Endothelial cell of umbilical vein (primary cell): ENCODE measurements around the gene MOGAT3. TPM values are rescaled to one million over a fixed set of nuclear protein-coding genes. Genes with fewer than 3 reads are reported as not detected.

ENCODE experiments used
- BruUV-seq: library from RNA; stranded (reverse); fragments of 400-500 nt; replicated peaks from 2 replicates; lab custom pipeline; 2021; lab: Mats Ljungman, UMichigan
- CTCF ChIA-PET: fragments of 300-600, 350-600 bp; sonication (Branson Sonifier 250); formaldehyde crosslinking; loops from one replicate; lab custom pipeline; 2021; ENCODE audit warnings: antibody characterized with exemption, inconsistent platforms; lab: Charles Lee
- POLR2A ChIA-PET: fragments of 300-600, 350-600 bp; sonication (Branson Sonifier 250); formaldehyde crosslinking; loops from one replicate; lab custom pipeline; 2021; ENCODE audit warnings: antibody characterized with exemption, inconsistent platforms; lab: Charles Lee
- DNase-seq: peaks from one replicate; pipeline ENCODE4 v3.0.0-alpha.2; 2011; ENCODE audit warnings: low read depth, low spot score
- FAIRE-seq: peaks from 2 replicates; lab custom pipeline; 2011; peaks lifted over from hg19 to GRCh38; lab: Jason Lieb, UNC
- H2AFZ ChIP-seq: 2 replicates; pipeline ENCODE4 v1.6.0; 2012; ENCODE audit warnings: low read depth, low read length, control low read depth, inconsistent platforms
- H3K27ac ChIP-seq: 2 replicates; pipeline ENCODE4 v1.5.1; 2011; ENCODE audit warnings: low read depth, mild to moderate bottlenecking, control low read depth, low read length, moderate library complexity; ENCODE audit not compliant: insufficient read depth
- H3K27me3 ChIP-seq, 2 experiments: 2 replicates each; pipeline versions ENCODE4 v1.6.0 to v1.6.1; 2011; ENCODE audit warnings: low read length in 2 of 2, mixed read lengths in 1 of 2; ENCODE audit not compliant: control insufficient read depth in 2 of 2, insufficient read depth in 2 of 2
- H3K36me3 ChIP-seq, 2 experiments: 2 replicates in 1 of 2; 3 replicates in 1 of 2; pipeline ENCODE4 v1.5.1; 2011; ENCODE audit warnings: low read length in 2 of 2, mild to moderate bottlenecking in 1 of 2, moderate library complexity in 1 of 2; ENCODE audit not compliant: control insufficient read depth in 2 of 2, insufficient read depth in 2 of 2; ENCODE audit errors: extremely low read depth in 1 of 2
- H3K4me1 ChIP-seq: 3 replicates; pipeline ENCODE4 v1.5.1; 2011; ENCODE audit warnings: mild to moderate bottlenecking, low read length; ENCODE audit not compliant: control insufficient read depth, insufficient read depth; ENCODE audit errors: extremely low read depth
- H3K4me2 ChIP-seq: 2 replicates; pipeline ENCODE4 v1.6.1; 2011; ENCODE audit warnings: low read length, control low read depth, mixed read lengths; ENCODE audit not compliant: insufficient read depth
- H3K4me3 ChIP-seq, 3 experiments: fragments of 200-600 bp in 1 of 3; sonication (generic), shearing (Covaris generic) in 1 of 3; replicated peaks in 1 of 3; 2 replicates each; pipeline ENCODE4 v1.5.1; 2011 to 2016; ENCODE audit warnings: control low read depth in 3 of 3, low read length in 3 of 3, mild to moderate bottlenecking in 2 of 3, inconsistent platforms in 1 of 3, low read depth in 1 of 3, moderate library complexity in 1 of 3; ENCODE audit not compliant: insufficient read depth in 1 of 3
- H3K79me2 ChIP-seq: 2 replicates; pipeline ENCODE4 v1.6.0; 2012; ENCODE audit warnings: low read length, inconsistent platforms; ENCODE audit not compliant: control insufficient read depth, insufficient read depth
- H3K9ac ChIP-seq: replicated peaks from 2 replicates; pipeline ENCODE3; 2011; ENCODE audit warnings: low read length, control low read depth; ENCODE audit not compliant: insufficient read depth; ENCODE audit errors: extremely low read depth
- H3K9me1 ChIP-seq: replicated peaks from 3 replicates; pipeline ENCODE4 v1.6.0; 2011; ENCODE audit warnings: mild to moderate bottlenecking, low read length; ENCODE audit not compliant: control insufficient read depth, insufficient read depth; ENCODE audit errors: extremely low read depth
- H3K9me3 ChIP-seq: replicated peaks from 2 replicates; pipeline ENCODE4 v1.5.1; 2012; ENCODE audit warnings: low read length, inconsistent platforms; ENCODE audit not compliant: control insufficient read depth, insufficient read depth
- H4K20me1 ChIP-seq: replicated peaks from 2 replicates; pipeline ENCODE3; 2011; ENCODE audit warnings: mild to moderate bottlenecking, low read length; ENCODE audit not compliant: control insufficient read depth, insufficient read depth; ENCODE audit errors: extremely low read depth
- EZH2 ChIP-seq: IDR thresholded peaks from 2 replicates; pipeline ENCODE4 v1.6.1; 2012; ENCODE audit warnings: borderline replicate concordance, low read depth, mild to moderate bottlenecking, moderate library complexity, low read length, inconsistent platforms; ENCODE audit not compliant: severe bottlenecking
- FOS ChIP-seq: IDR thresholded peaks from 2 replicates; pipeline ENCODE4 v1.6.1; 2011; ENCODE audit warnings: mild to moderate bottlenecking, low read length, moderate library complexity, borderline replicate concordance; ENCODE audit not compliant: insufficient read depth
- GATA2 ChIP-seq: IDR thresholded peaks from 2 replicates; pipeline ENCODE4 v1.7.0; 2011; ENCODE audit warnings: low read depth, mild to moderate bottlenecking, moderate library complexity, mixed read lengths, low read length; ENCODE audit not compliant: insufficient read length, insufficient read depth
- JUN ChIP-seq: IDR thresholded peaks from 2 replicates; pipeline ENCODE4 v1.6.1; 2011; ENCODE audit warnings: borderline replicate concordance, low read depth; ENCODE audit not compliant: insufficient read length, insufficient read depth
- MYC ChIP-seq: IDR thresholded peaks from one replicate; pipeline ENCODE4 v1.6.1; 2011; ENCODE audit warnings: mild to moderate bottlenecking, low read depth, low read length
- POLR2A ChIP-seq: IDR thresholded peaks from 2 replicates; pipeline ENCODE4 v1.6.1; 2012; ENCODE audit warnings: low read depth, mild to moderate bottlenecking, control low read depth, low read length
- POLR2AphosphoS5 ChIP-seq: IDR thresholded peaks from 2 replicates; pipeline ENCODE4 v1.6.1; 2012; ENCODE audit warnings: low read depth, mild to moderate bottlenecking, control low read depth, low read length, moderate library complexity; ENCODE audit not compliant: insufficient read depth
- dilution Hi-C: fragments of 300-500 bp; cut with MboI; formaldehyde crosslinking; loops from one replicate; pipeline ENCODE4 v1.15.0; 2019; ENCODE audit warnings: low sequenced_read_pairs; ENCODE audit not compliant: extremely low pct_ligation_motif_present
- intact Hi-C: fragments of 100-400 bp; cut with micrococcal nuclease; formaldehyde crosslinking; loops from one replicate; pipeline ENCODE4 v1.10.0; 2022
- polyA plus RNA-seq, 4 experiments: library from polyadenylated mRNA; depleted of rRNA in 3 of 4; stranded (reverse) in 3 of 4; unstranded in 1 of 4; fragments of >200 nt; gene quantifications; 2 replicates each; pipeline versions ENCODE4 v1.2.1 to v1.2.3, GENCODE V29; 2011 to 2012; ENCODE audit warnings: missing spikeins in 1 of 4
- total RNA-seq: library from RNA; stranded (reverse); gene quantifications from 2 replicates; pipeline ENCODE4 v1.2.3, GENCODE V29; 2021
- TF ChIP-seq, protein P1 (sequence below): IDR thresholded peaks from 2 replicates; pipeline ENCODE4 v1.6.1; 2011; ENCODE audit not compliant: insufficient read depth, insufficient read length
- TF ChIP-seq, protein P2 (sequence below), 2 donors: IDR thresholded peaks; 1 replicate in 1 of 2; 2 replicates in 1 of 2; pipeline ENCODE4 v1.5.1; 2011; ENCODE audit warnings: low read length in 2 of 2, mild to moderate bottlenecking in 2 of 2, moderate library complexity in 2 of 2, control low read depth in 1 of 2, inconsistent platforms in 1 of 2, low read depth in 1 of 2; ENCODE audit not compliant: insufficient read depth in 1 of 2; ENCODE audit errors: extremely low read depth in 1 of 2

The MOGAT3 gene
- total and polyA plus RNA-seq, 2 donors (not counting 3 experiments of a cell fraction or from before 2014, with no cell fraction given): not detected

DNA sequence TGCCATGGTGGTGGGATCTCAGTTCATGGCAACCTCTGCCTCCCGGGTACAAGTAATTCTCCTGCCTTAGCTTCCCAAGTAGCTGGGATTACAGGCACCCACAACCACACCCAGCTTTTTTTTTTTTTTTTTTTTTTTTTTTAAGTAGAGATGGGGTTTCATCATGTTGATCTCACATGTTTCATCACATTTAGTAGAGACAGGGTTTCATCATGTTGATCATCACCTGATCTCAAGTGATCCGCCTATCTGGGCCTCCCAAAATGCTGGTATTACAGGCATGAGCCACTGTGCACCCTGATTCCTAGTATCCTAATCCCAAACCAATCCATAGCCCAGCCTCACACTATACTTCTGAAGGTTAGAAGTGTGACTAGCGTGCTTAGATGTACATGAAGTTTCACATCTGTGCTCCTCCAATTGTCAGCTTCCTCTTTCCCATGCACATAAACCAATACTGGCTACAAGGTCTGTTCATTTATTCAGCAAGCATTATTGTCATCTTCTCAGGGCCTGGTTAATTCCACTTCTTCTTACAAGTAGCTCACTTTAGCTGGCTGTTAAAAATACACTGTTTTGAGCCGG, 13.9 kb downstream of the MOGAT3 start:
- Histone ChIP-seq H3K9ac (no peak overlapping the region), H3K36me3 (no peaks in the 10 kb centered on the region), H3K4me2 (no peak overlapping the region), H3K4me1 (no peaks in the 10 kb centered on the region), H3K79me2 (no peaks in the 10 kb centered on the region), H3K4me3 (no peak overlapping the region), H3K27me3 (no peaks in the 10 kb centered on the region), H3K9me3 (no peaks in the 10 kb centered on the region), H2AFZ (no peak overlapping the region), H3K9me1 (no peaks in the 10 kb centered on the region), H4K20me1 (no peaks in the 10 kb centered on the region), H3K27ac (no peak overlapping the region)
- intact Hi-C loops: no loop called here
- BruUV-seq: no TSS peak
- CTCF ChIA-PET: interaction anchor here (0.6 to 2.3 kb wide), 4 partner anchors 31 to 96 kb away, joined by 3 to 13 read pairs (median 3); no protein-coding TSS in a partner anchor
- DNase-seq (no peak), FAIRE-seq (no peak)
- TF ChIP-seq JUN (no peak), POLR2AphosphoS5 (no peak), EZH2 (no peak), MYC (no peak), GATA2 (no peak), FOS (no peak), POLR2A (no peak)
- TF ChIP-seq, protein P1, sequence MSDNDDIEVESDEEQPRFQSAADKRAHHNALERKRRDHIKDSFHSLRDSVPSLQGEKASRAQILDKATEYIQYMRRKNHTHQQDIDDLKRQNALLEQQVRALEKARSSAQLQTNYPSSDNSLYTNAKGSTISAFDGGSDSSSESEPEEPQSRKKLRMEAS: no peak
- TF ChIP-seq, protein P2, sequence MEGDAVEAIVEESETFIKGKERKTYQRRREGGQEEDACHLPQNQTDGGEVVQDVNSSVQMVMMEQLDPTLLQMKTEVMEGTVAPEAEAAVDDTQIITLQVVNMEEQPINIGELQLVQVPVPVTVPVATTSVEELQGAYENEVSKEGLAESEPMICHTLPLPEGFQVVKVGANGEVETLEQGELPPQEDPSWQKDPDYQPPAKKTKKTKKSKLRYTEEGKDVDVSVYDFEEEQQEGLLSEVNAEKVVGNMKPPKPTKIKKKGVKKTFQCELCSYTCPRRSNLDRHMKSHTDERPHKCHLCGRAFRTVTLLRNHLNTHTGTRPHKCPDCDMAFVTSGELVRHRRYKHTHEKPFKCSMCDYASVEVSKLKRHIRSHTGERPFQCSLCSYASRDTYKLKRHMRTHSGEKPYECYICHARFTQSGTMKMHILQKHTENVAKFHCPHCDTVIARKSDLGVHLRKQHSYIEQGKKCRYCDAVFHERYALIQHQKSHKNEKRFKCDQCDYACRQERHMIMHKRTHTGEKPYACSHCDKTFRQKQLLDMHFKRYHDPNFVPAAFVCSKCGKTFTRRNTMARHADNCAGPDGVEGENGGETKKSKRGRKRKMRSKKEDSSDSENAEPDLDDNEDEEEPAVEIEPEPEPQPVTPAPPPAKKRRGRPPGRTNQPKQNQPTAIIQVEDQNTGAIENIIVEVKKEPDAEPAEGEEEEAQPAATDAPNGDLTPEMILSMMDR (IDR thresholded peaks at IDR 0.05; ENCODE audit: extremely low read depth in 1 of 2, insufficient read depth in 1 of 2, low read depth in 1 of 2, low read length in 2 of 2): no peak
- POLR2A ChIA-PET: interaction anchor here (0.7 kb wide), 1 partner anchor 109 kb away, joined by 5 read pairs; no protein-coding TSS in a partner anchor
- dilution Hi-C loops: no loop called here
